Measurements from ENCODE around the gene LPCAT1. TPM values are rescaled to one million over a fixed set of nuclear protein-coding genes. Genes with fewer than 3 reads are reported as not detected.

The LPCAT1 gene
- total and polyA plus RNA-seq, 2 experiments from 2014 or later, result 44.1 to 56.0 TPM

DNA sequence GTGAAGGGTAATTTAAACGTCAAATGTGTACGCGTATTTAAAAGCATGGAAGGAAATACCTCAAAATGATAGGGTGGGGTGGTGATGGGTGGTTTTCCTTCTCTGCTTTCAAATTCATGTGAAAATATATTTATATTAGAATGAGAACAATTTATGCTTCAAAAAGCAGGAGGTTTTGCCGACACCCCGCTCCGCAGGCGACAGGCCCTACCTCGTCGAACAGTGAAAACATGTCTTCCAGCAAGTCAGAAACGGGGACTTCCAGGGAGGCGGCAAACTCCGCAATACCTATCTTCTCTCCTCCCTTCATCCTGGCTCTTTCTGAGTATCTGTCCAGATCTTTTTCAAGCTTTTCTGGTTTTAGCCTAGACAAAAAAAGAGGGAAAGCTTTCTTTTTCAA is 50.0 kb downstream of the LPCAT1 start:
- WGBS (ENCODE audit: low lambda C conversion rate, missing lambda C conversion rate), result 97% methylated on average over 12 of the region's 12 CpGs
- DNase-seq (ENCODE audit: low spot score), result no peak
- H3K9me2 ChIP-seq (replicated peaks; ENCODE audit: insufficient read depth), result no peaks in the 10 kb centered on the region
- H3K36me3 ChIP-seq (replicated peaks; ENCODE audit: insufficient read depth, low read depth), result no peaks in the 10 kb centered on the region
- H3K9me3 ChIP-seq (ENCODE audit: low read depth), result no peaks in the 10 kb centered on the region
- no peak overlapping the region for H3K4me2 ChIP-seq
- TF ChIP-seq, protein P1, sequence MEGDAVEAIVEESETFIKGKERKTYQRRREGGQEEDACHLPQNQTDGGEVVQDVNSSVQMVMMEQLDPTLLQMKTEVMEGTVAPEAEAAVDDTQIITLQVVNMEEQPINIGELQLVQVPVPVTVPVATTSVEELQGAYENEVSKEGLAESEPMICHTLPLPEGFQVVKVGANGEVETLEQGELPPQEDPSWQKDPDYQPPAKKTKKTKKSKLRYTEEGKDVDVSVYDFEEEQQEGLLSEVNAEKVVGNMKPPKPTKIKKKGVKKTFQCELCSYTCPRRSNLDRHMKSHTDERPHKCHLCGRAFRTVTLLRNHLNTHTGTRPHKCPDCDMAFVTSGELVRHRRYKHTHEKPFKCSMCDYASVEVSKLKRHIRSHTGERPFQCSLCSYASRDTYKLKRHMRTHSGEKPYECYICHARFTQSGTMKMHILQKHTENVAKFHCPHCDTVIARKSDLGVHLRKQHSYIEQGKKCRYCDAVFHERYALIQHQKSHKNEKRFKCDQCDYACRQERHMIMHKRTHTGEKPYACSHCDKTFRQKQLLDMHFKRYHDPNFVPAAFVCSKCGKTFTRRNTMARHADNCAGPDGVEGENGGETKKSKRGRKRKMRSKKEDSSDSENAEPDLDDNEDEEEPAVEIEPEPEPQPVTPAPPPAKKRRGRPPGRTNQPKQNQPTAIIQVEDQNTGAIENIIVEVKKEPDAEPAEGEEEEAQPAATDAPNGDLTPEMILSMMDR (IDR thresholded peaks at IDR 0.05; ENCODE audit: poor library complexity), result no peak
- TF ChIP-seq EZH2 (IDR thresholded peaks at IDR 0.05; ENCODE audit: borderline replicate concordance), result no peak
- no peak for TF ChIP-seq EZH2phosphoT487 (IDR thresholded peaks at IDR 0.05; ENCODE audit: low read depth, severe bottlenecking, unreplicated experiment)
- no peak overlapping the region for H3K4me3 ChIP-seq
- no peak overlapping the region for H2AFZ ChIP-seq
- no peaks in the 10 kb centered on the region for H3K27me3 ChIP-seq
- H3K4me1 ChIP-seq (ENCODE audit: insufficient read depth), result no peaks in the 10 kb centered on the region
- H4K20me1 ChIP-seq (ENCODE audit: insufficient read depth, poor library complexity, severe bottlenecking), result no peaks in the 10 kb centered on the region
- no peaks in the 10 kb centered on the region for H3K79me2 ChIP-seq
- no peak overlapping the region for H3K27ac ChIP-seq

DNA sequence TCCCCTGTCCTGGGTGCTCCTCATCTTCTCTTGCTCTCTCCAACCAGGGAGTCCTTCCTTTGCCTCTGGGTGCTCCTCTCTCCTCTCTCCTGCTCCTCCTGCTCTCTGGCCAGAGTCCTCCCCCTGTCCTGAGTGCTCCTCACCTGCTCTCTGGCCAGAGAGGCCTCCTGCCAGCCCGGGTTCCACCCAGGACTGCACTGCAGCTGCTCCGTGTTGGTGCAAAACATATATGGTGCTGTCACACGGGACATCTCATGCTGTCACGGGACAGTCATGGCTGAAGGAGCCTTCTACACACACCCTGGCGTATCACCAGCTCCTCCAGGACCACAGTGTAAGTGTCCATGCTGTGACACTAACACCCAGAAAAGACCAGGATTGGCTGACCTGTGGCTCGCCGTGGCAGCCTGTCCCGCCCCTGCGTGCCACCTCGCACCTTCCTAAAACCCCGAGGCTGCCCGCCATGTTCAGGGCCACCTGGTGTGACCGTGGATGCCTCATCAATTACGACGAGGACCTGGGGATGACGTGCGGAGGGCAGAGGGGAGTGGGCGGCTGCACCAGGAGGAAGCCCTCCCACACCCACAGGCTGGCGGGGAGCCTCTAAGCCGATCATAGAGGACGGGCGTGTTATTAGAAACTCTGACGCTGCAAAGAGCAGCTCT is 50.7 kb downstream of the LPCAT1 start:
- Histone ChIP-seq H3K27me3 (no peaks in the 10 kb centered on the region), H3K9me2 (replicated peaks; ENCODE audit: insufficient read depth) (no peaks in the 10 kb centered on the region), H3K27ac (no peak overlapping the region), H2AFZ (no peak overlapping the region), H3K36me3 (replicated peaks; ENCODE audit: insufficient read depth, low read depth) (no peaks in the 10 kb centered on the region), H3K4me1 (ENCODE audit: insufficient read depth) (no peaks in the 10 kb centered on the region), H3K4me2 (no peak overlapping the region), H3K4me3 (no peak overlapping the region), H4K20me1 (ENCODE audit: insufficient read depth, poor library complexity, severe bottlenecking) (no peaks in the 10 kb centered on the region), H3K9me3 (ENCODE audit: low read depth) (no peaks in the 10 kb centered on the region), H3K79me2 (no peaks in the 10 kb centered on the region)
- DNase-seq (ENCODE audit: low spot score), result no peak
- 98% methylated on average over 23 of the region's 23 CpGs for WGBS (ENCODE audit: low lambda C conversion rate, missing lambda C conversion rate)
- no peak for TF ChIP-seq EZH2phosphoT487 (IDR thresholded peaks at IDR 0.05; ENCODE audit: low read depth, severe bottlenecking, unreplicated experiment)
- TF ChIP-seq EZH2 (IDR thresholded peaks at IDR 0.05; ENCODE audit: borderline replicate concordance), result no peak
- TF ChIP-seq, protein P1 (IDR thresholded peaks at IDR 0.05; ENCODE audit: poor library complexity), result no peak

DNA sequence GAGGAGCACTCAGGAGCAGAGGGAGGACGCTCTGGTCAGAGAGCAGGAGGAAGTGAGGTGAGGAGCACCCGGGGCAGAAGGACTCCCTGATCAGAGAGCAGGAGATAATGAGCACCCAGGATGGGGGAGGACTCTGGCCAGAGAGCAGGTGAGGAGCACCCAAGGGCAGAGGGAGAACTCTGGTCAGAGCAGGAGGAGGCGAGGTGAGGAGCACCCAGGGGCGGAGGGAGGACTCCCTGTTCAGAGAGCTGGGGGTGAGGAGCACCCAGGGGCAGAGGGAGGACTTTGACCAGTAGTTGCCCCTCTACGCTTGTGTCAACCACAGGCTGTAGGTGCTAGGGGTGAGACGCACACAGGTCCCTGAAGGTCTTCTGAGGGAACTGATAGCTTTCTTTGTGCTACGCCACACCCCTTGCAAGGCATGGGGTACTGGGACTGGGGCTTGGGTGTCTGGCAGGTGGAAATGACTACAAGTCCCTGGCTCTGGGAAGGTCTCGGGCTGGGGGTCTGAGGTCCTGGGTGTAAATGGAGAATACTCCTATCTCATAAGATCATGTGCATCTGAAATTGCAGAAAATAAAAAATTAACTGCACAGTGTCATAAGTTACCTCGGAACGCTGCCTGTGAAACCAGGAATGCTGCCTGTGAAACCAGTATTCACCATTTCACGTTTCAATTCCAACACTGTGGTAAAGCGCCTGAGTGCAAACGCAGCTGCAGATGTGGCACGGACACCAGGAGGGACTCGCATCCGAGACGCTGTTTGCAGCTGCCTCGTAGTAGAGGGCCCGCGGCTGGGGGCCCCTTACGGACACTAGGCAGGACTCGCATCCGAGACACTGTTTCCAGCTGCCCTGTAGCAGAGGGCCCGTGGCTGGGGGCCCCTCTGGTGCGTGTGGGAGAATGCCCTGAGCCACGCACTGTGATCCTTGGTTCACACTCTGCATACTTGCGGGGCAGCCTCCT is 51.5 kb downstream of the LPCAT1 start:
- no peaks in the 10 kb centered on the region for H3K4me1 ChIP-seq (ENCODE audit: insufficient read depth)
- no peaks in the 10 kb centered on the region for H3K9me2 ChIP-seq (replicated peaks; ENCODE audit: insufficient read depth)
- H4K20me1 ChIP-seq (ENCODE audit: insufficient read depth, poor library complexity, severe bottlenecking), result no peaks in the 10 kb centered on the region
- WGBS (ENCODE audit: low lambda C conversion rate, missing lambda C conversion rate), result 95% methylated on average over 27 of the region's 27 CpGs
- H3K4me2 ChIP-seq, result no peak overlapping the region
- H3K27ac ChIP-seq, result no peak overlapping the region
- H3K4me3 ChIP-seq, result no peak overlapping the region
- H3K9me3 ChIP-seq (ENCODE audit: low read depth), result no peaks in the 10 kb centered on the region
- H2AFZ ChIP-seq, result no peak overlapping the region
- no peaks in the 10 kb centered on the region for H3K79me2 ChIP-seq
- H3K27me3 ChIP-seq, result no peaks in the 10 kb centered on the region
- H3K36me3 ChIP-seq (replicated peaks; ENCODE audit: insufficient read depth, low read depth), result no peaks in the 10 kb centered on the region
- DNase-seq (ENCODE audit: low spot score), result no peak
- TF ChIP-seq, protein P1 (IDR thresholded peaks at IDR 0.05; ENCODE audit: poor library complexity), result no peak
- no peak for TF ChIP-seq EZH2 (IDR thresholded peaks at IDR 0.05; ENCODE audit: borderline replicate concordance)
- TF ChIP-seq EZH2phosphoT487 (IDR thresholded peaks at IDR 0.05; ENCODE audit: low read depth, severe bottlenecking, unreplicated experiment), result no peak
